Natural killer cell (primary cell): ENCODE results near the gene MATK. TPM values are rescaled to one million over a fixed set of nuclear protein-coding genes. Genes with fewer than 3 reads are reported as not detected.

Experiments
- ATAC-seq, 3 donors: fragments of 150-1000 bp in 2 of 3; fragments of 200-7000 bp in 1 of 3; cut with Tn5 transposase; 1 replicate in 1 of 3; 2 replicates in 2 of 3; pipeline ENCODE4 v1.10.0; 2021; ENCODE audit warnings: mild to moderate bottlenecking in 2 of 3, moderate library complexity in 2 of 3
- DNase-seq, 2 donors: peaks; one replicate each; pipeline versions ENCODE4 v3.0.0 to v3.0.0-alpha.2; 2013 to 2021; ENCODE audit warnings: mixed read lengths in 1 of 2
- H3K27ac ChIP-seq: one replicate; pipeline ENCODE4 v1.5.1; 2013; ENCODE audit warnings: mild to moderate bottlenecking, low read length
- H3K27me3 ChIP-seq: one replicate; pipeline ENCODE4 v1.6.1; 2013; ENCODE audit warnings: low read length; ENCODE audit not compliant: control insufficient read depth, insufficient read depth
- H3K36me3 ChIP-seq: one replicate; pipeline ENCODE4 v1.6.1; 2013; ENCODE audit warnings: low read length; ENCODE audit not compliant: control insufficient read depth, insufficient read depth
- H3K4me1 ChIP-seq: one replicate; pipeline ENCODE4 v1.6.1; 2013; ENCODE audit warnings: low read length; ENCODE audit not compliant: control insufficient read depth, insufficient read depth
- H3K4me3 ChIP-seq: one replicate; pipeline ENCODE4 v1.5.1; 2013; ENCODE audit warnings: low read length
- H3K9me3 ChIP-seq: one replicate; pipeline ENCODE4 v1.6.1; 2013; ENCODE audit warnings: low read length; ENCODE audit not compliant: control insufficient read depth, insufficient read depth
- H3K27ac Mint-ChIP-seq, 2 donors: one replicate each; pipeline ENCODE4 v1.8.0; 2022; ENCODE audit warnings: mild to moderate bottlenecking in 2 of 2, mixed read lengths in 2 of 2, moderate library complexity in 1 of 2
- H3K27me3 Mint-ChIP-seq, 2 donors: one replicate each; pipeline ENCODE4 v1.8.0; 2022; ENCODE audit warnings: low read depth in 2 of 2, mixed read lengths in 2 of 2
- H3K36me3 Mint-ChIP-seq: one replicate; pipeline ENCODE4 v1.8.0; 2022; ENCODE audit warnings: mixed read lengths
- H3K4me1 Mint-ChIP-seq, 2 donors: one replicate each; pipeline ENCODE4 v1.8.0; 2022; ENCODE audit warnings: mixed read lengths in 2 of 2
- H3K4me3 Mint-ChIP-seq: one replicate; pipeline ENCODE4 v1.8.0; 2022; ENCODE audit warnings: mild to moderate bottlenecking, moderate library complexity, mixed read lengths
- H3K9me3 Mint-ChIP-seq, 2 donors: one replicate each; pipeline ENCODE4 v1.8.0; 2022; ENCODE audit warnings: mixed read lengths in 2 of 2
- WGBS: methylation state at CpG from one replicate; pipeline ENCODE4 v1.1.7; 2013; ENCODE audit warnings: missing lambda C conversion rate; ENCODE audit not compliant: insufficient coverage; 5-methylcytosine and 5-hydroxymethylcytosine counted together
- intact Hi-C: fragments of 100-400 bp; cut with micrococcal nuclease; formaldehyde crosslinking; loops from one replicate; pipeline ENCODE4 v1.14.2; 2022
- total RNA-seq, 4 donors: library from RNA; stranded (reverse); fragments of 120-200 nt in 1 of 4; gene quantifications; one replicate each; pipeline versions ENCODE4 v1.2.3 to v1.2.4, GENCODE V29; 2013 to 2022
- TF ChIP-seq, protein P1 (sequence below): fragments of 200-600 bp; IDR thresholded peaks from one replicate; pipeline ENCODE4 v1.8.0; 2022; ENCODE audit warnings: antibody characterized with exemption

MATK gene, protein sequence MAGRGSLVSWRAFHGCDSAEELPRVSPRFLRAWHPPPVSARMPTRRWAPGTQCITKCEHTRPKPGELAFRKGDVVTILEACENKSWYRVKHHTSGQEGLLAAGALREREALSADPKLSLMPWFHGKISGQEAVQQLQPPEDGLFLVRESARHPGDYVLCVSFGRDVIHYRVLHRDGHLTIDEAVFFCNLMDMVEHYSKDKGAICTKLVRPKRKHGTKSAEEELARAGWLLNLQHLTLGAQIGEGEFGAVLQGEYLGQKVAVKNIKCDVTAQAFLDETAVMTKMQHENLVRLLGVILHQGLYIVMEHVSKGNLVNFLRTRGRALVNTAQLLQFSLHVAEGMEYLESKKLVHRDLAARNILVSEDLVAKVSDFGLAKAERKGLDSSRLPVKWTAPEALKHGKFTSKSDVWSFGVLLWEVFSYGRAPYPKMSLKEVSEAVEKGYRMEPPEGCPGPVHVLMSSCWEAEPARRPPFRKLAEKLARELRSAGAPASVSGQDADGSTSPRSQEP
- 100 to 1,000 TPM; 269 to 353 (median 317) TPM for total RNA-seq
- total RNA-seq (2013) = 258 TPM

DNA sequence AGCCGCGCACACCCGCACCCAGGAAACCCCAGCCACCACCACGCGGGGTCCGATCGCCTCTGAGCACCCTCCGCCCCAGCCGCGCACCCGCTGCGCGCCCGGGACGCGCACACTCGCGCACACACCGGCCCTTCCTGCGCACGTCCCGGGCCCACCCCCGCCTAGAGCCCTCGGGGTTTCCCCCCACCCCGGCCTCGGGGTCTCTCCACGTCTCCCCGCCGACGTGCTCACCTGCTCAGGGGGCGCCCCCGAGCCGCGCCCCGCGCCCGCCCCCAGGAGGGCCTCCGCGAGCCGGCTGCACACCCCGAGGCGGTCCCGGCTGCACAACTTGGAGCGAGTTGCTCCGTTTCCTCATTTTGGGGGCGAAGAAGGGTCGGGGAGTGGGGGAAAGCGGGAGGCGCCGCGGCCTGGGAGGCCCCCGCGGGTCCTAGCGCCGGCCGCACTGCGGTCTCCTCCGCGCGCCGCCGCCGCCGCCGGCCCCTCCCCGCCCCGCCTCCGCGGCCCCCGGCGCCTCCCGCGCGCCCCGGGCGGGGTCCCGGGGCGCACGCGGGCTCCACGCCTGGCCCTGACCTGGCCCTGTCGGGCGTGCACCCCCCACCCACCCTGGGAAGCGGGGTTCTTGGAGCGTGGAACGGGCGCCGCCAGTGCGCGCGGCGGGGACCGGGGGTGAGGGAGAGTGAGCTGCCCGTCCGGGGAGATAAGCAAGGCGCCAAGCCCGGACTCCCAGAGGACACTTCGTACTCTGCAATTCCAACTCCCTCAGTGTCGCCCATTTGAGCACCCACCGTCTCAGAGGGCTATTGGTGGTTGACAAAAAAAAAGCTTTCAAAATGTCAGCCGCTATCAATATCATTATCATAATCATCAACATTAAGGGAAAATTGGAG lies at the start of gene MATK:
Gene MATK, minus strand, starts transcription at position 444 of the 887 bp plus-strand sequence. CDS start 1,246 bp downstream, outside the sequence.
- H3K27ac ChIP-seq = peak within 1 kb of the TSS; percentile 73
- H3K27me3 ChIP-seq = no peaks in the 10 kb centered on the region

DNA sequence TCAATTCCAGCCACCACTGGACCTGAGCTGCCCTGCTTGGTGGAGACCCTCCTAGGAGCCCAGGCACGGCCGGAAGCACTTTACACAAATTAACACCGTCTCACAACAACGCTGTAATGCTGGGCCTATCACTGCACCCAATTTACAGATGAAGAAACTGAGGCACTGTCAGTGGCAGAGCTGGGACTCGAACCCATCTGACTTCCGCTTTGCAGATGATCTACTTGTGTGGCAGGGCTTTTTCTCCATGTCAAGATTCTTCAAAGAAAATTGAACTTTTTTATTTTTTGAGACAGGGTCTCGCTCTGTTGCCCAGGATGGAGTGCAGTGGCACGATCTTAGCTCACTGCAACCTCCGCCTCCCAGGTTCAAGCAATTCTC lies 48.9 kb upstream of the MATK start:
- Histone ChIP-seq H3K4me3 (no peak overlapping the region), H3K4me1 (no peaks in the 10 kb centered on the region), H3K36me3 (no peaks in the 10 kb centered on the region), H3K27ac (no peak overlapping the region), H3K9me3 (no peaks in the 10 kb centered on the region), H3K27me3 (no peaks in the 10 kb centered on the region)
- ATAC-seq (no peak), DNase-seq (no peak)
- TF ChIP-seq, protein P1, sequence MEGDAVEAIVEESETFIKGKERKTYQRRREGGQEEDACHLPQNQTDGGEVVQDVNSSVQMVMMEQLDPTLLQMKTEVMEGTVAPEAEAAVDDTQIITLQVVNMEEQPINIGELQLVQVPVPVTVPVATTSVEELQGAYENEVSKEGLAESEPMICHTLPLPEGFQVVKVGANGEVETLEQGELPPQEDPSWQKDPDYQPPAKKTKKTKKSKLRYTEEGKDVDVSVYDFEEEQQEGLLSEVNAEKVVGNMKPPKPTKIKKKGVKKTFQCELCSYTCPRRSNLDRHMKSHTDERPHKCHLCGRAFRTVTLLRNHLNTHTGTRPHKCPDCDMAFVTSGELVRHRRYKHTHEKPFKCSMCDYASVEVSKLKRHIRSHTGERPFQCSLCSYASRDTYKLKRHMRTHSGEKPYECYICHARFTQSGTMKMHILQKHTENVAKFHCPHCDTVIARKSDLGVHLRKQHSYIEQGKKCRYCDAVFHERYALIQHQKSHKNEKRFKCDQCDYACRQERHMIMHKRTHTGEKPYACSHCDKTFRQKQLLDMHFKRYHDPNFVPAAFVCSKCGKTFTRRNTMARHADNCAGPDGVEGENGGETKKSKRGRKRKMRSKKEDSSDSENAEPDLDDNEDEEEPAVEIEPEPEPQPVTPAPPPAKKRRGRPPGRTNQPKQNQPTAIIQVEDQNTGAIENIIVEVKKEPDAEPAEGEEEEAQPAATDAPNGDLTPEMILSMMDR = no peak
- H3K4me3 Mint-ChIP-seq = no peak overlapping the region
- H3K9me3 Mint-ChIP-seq = no peaks in the 10 kb centered on the region
- H3K4me1 Mint-ChIP-seq = no peaks in the 10 kb centered on the region
- no peaks in the 10 kb centered on the region for H3K36me3 Mint-ChIP-seq
- H3K27ac Mint-ChIP-seq = no peak overlapping the region
- 93% methylated on average over 9 of the region's 9 CpGs for WGBS
- H3K27me3 Mint-ChIP-seq = peaks cover 0 to 2% of the 10 kb centered on the region in 2 donors
- intact Hi-C loops = no loop called here

More for the DNA sequence above, at the start of gene MATK:
- H3K27ac Mint-ChIP-seq = peak within 1 kb of the TSS; percentile 83 to 93
- peak within 1 kb of the TSS; percentile 90 for H3K4me3 Mint-ChIP-seq
- DNase-seq (peak; percentile 56 to 58), ATAC-seq (peak; percentile 29 to 39 (median 33))
- intact Hi-C loops = loop anchor here (2.0 to 10.0 kb wide), 2 partner anchors 13 to 199 kb away; partner anchors contain the start of gene EEF2
- H3K9me3 Mint-ChIP-seq = peaks cover 3 to 5% of the 10 kb centered on the region in 2 donors
- 1% methylated on average over 100 of the region's 101 CpGs for WGBS
- peaks cover 39 to 61% of the 10 kb centered on the region in 2 donors for H3K4me1 Mint-ChIP-seq
- peaks cover 8% of the 10 kb centered on the region for H3K36me3 Mint-ChIP-seq
- TF ChIP-seq, protein P1 = no peak
- peak within 1 kb of the TSS; percentile 90 for H3K4me3 ChIP-seq
- H3K9me3 ChIP-seq = peaks cover 20% of the 10 kb centered on the region
- H3K36me3 ChIP-seq = peaks cover 32% of the 10 kb centered on the region
- no peaks in the 10 kb centered on the region for H3K27me3 Mint-ChIP-seq
- H3K4me1 ChIP-seq = peaks cover 77% of the 10 kb centered on the region

DNA sequence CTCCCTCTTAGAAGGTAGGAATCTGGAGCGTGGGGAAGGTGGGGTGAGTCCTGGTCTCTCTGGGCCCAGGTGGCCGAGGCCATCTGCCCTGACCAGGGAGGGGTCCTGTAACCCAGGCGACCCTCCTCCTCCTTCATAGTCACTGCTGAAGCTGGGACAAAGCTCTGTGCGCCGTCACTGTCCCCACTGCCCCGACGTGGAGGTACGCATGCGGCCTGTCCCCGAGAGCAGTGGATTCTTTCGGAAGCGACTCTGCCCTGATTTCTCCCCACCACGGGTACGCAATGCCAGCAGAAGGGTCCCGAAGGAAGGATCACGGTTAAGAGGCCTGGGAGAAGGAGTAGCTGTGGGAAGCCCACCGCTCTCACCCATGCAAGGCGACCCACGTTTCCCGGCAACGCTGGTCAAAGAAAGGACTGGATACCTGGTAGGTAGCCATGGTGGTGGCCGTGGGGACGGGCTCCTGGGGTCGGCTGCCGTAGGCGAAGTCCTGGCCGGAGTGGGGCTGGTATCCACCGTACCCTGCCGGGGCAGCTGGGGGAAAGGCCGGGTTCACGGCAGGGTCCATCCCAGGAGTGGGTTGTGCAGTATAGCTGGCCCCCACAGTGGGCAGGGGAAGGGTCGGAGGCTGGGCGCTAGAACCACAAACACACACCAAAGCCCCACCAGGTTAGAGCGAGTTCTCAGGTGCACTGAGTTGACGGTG lies 48.3 kb upstream of the MATK start:
- no peaks in the 10 kb centered on the region for H3K27me3 ChIP-seq
- 91% methylated on average over 35 of the region's 35 CpGs for WGBS
- Mint-ChIP-seq H3K27ac (no peak overlapping the region), H3K4me1 (no peaks in the 10 kb centered on the region), H3K9me3 (no peaks in the 10 kb centered on the region), H3K4me3 (no peak overlapping the region), H3K36me3 (no peaks in the 10 kb centered on the region), H3K27me3 (peaks cover 0 to 2% of the 10 kb centered on the region in 2 donors)
- DNase-seq (no peak), ATAC-seq (no peak)
- H3K4me1 ChIP-seq = no peaks in the 10 kb centered on the region
- no peaks in the 10 kb centered on the region for H3K9me3 ChIP-seq
- no peaks in the 10 kb centered on the region for H3K36me3 ChIP-seq
- no peak overlapping the region for H3K27ac ChIP-seq
- H3K4me3 ChIP-seq = no peak overlapping the region
- intact Hi-C loops = no loop called here
- TF ChIP-seq, protein P1 = no peak
